HepG2 (cell line): Measurements from ENCODE around the gene SLC19A1.

Experiments
- FOXA1 ChIP-seq, 2 experiments: fragments of 450-650 bp in 1 of 2; sonication (generic) in 1 of 2; formaldehyde crosslinking in 1 of 2; IDR thresholded peaks; 2 replicates each; pipeline versions ENCODE4 v1.4.0 to v1.6.1; 2016 to 2020; ENCODE audit warnings: missing genetic modification reagents in 1 of 2
- SIN3A ChIP-seq: IDR thresholded peaks from 2 replicates; pipeline ENCODE4 v1.6.1; 2011; ENCODE audit warnings: low read depth, mild to moderate bottlenecking, control low read depth, low read length, borderline replicate concordance
- TSC22D2 ChIP-seq: sonication (generic); formaldehyde crosslinking; IDR thresholded peaks from 2 replicates; pipeline ENCODE4 v1.5.1; 2020; ENCODE audit warnings: missing genetic modification reagents, mild to moderate bottlenecking, borderline replicate concordance
- ZNF251 ChIP-seq: sonication (generic); formaldehyde crosslinking; IDR thresholded peaks from 2 replicates; pipeline ENCODE4 v1.9.0; 2021; ENCODE audit warnings: mild to moderate bottlenecking, missing genetic modification reagents
- ZSCAN30 ChIP-seq: sonication (generic); formaldehyde crosslinking; IDR thresholded peaks from 2 replicates; pipeline ENCODE4 v1.5.0; 2020; ENCODE audit warnings: mild to moderate bottlenecking, missing genetic modification reagents
- TF ChIP-seq, protein P1 (sequence below): sonication (generic); formaldehyde crosslinking; IDR thresholded peaks from 2 replicates; pipeline ENCODE4 v1.5.0; 2020; ENCODE audit warnings: mild to moderate bottlenecking, missing genetic modification reagents, moderate library complexity

DNA sequence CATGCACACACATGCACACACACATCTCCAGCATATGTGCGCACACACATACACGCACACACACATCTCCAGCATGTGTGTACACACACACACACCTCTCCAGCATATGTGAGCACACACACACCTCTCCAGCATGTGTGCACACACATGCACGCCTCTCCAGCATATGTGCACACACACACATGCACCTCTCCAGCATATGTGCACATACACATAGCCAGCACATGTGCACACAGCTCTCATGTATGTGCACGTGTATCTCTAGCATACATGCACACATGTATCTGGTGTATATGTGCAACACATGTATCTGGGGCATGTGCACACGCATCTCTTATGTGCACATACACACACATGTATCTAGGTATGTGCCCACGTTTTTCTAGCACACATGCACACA, 57.9 kb downstream of the SLC19A1 start:
- TF ChIP-seq TSC22D2 (CRISPR knock-in tag) (no peak), ZSCAN30 (CRISPR knock-in tag) (no peak), SIN3A (no peak), ZNF251 (CRISPR knock-in tag) (no peak), FOXA1 (IDR thresholded peaks at IDR 0.05) (no peak), FOXA1 (CRISPR knock-in tag; IDR thresholded peaks at IDR 0.05) (no peak)
- TF ChIP-seq, protein P1, sequence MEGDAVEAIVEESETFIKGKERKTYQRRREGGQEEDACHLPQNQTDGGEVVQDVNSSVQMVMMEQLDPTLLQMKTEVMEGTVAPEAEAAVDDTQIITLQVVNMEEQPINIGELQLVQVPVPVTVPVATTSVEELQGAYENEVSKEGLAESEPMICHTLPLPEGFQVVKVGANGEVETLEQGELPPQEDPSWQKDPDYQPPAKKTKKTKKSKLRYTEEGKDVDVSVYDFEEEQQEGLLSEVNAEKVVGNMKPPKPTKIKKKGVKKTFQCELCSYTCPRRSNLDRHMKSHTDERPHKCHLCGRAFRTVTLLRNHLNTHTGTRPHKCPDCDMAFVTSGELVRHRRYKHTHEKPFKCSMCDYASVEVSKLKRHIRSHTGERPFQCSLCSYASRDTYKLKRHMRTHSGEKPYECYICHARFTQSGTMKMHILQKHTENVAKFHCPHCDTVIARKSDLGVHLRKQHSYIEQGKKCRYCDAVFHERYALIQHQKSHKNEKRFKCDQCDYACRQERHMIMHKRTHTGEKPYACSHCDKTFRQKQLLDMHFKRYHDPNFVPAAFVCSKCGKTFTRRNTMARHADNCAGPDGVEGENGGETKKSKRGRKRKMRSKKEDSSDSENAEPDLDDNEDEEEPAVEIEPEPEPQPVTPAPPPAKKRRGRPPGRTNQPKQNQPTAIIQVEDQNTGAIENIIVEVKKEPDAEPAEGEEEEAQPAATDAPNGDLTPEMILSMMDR = no peak
